Suprapubic skin (tissue), 4 donors: ENCODE measurements around the gene NBEA. TPM values are rescaled to one million over a fixed set of nuclear protein-coding genes. Genes with fewer than 3 reads are reported as not detected.

Source experiments
- DNase-seq, 2 donors: peaks; one replicate each; pipeline ENCODE4 v3.0.0-alpha.2; 2019; ENCODE audit warnings: low spot score in 2 of 2
- H3K27ac ChIP-seq: fragments of 200-600 bp; sonication (generic); one replicate; pipeline ENCODE4 v1.5.1; 2019
- H3K27me3 ChIP-seq: fragments of 200-600 bp; sonication (generic); one replicate; pipeline ENCODE4 v1.5.1; 2019
- H3K36me3 ChIP-seq: fragments of 200-600 bp; sonication (generic); one replicate; pipeline ENCODE4 v1.5.1; 2019
- H3K4me1 ChIP-seq: fragments of 200-600 bp; sonication (generic); one replicate; pipeline ENCODE4 v1.5.1; 2019
- H3K4me3 ChIP-seq: fragments of 200-600 bp; sonication (generic); one replicate; pipeline ENCODE4 v1.5.1; 2019; ENCODE audit warnings: mild to moderate bottlenecking
- H3K9me3 ChIP-seq: fragments of 200-600 bp; sonication (generic); one replicate; pipeline ENCODE4 v1.5.1; 2019
- CTCF ChIP-seq, 2 donors: fragments of 200-600 bp in 1 of 2; fragments of 450-650 bp in 1 of 2; sonication (generic) in 1 of 2; IDR thresholded peaks; one replicate each; pipeline ENCODE4 v1.5.1; 2016 to 2019; ENCODE audit warnings: antibody characterized with exemption in 2 of 2, mild to moderate bottlenecking in 1 of 2, moderate library complexity in 1 of 2
- EP300 ChIP-seq: sonication (generic); formaldehyde crosslinking; IDR thresholded peaks from one replicate; pipeline ENCODE4 v1.6.1; 2017; ENCODE audit warnings: antibody characterized with exemption
- POLR2A ChIP-seq, 2 donors: fragments of 450-650 bp; IDR thresholded peaks; one replicate each; pipeline ENCODE4 v1.6.1; 2017; ENCODE audit warnings: antibody characterized with exemption in 2 of 2, mild to moderate bottlenecking in 2 of 2, moderate library complexity in 2 of 2
- POLR2AphosphoS5 ChIP-seq, 3 donors: sonication (generic); formaldehyde crosslinking; IDR thresholded peaks; one replicate each; pipeline ENCODE4 v1.6.1; 2017; ENCODE audit warnings: antibody characterized with exemption in 3 of 3
- WGBS: methylation state at CpG from one replicate; pipeline ENCODE4 v1.1.5; 2018; 5-methylcytosine and 5-hydroxymethylcytosine counted together
- total RNA-seq, 4 donors: library from RNA; depleted of rRNA; stranded (reverse); fragments of >200 nt; gene quantifications; one replicate each; pipeline ENCODE4 v1.1.0, GENCODE V29; 2016

The NBEA gene
- total RNA-seq, 4 donors from 2014 or later = 3.1 to 9.7 (median 4.1) TPM

GRCh38 chr13:35005051-35005450 lies 63.0 kb downstream of the NBEA start:
- Histone ChIP-seq H3K27ac (no peak overlapping the region), H3K4me3 (no peak overlapping the region), H3K36me3 (no peaks in the 10 kb centered on the region), H3K27me3 (no peaks in the 10 kb centered on the region), H3K9me3 (no peaks in the 10 kb centered on the region), H3K4me1 (no peaks in the 10 kb centered on the region)
- DNase-seq = no peak
- 36% methylated on average over 2 of the region's 2 CpGs for WGBS
- no peak for TF ChIP-seq CTCF (IDR thresholded peaks at IDR 0.05)
- TF ChIP-seq POLR2AphosphoS5 (IDR thresholded peaks at IDR 0.05) = no peak
- no peak for TF ChIP-seq POLR2A (IDR thresholded peaks at IDR 0.05)
- TF ChIP-seq EP300 = no peak

- Histone ChIP-seq H3K27ac (no peak overlapping the region), H3K27me3 (no peaks in the 10 kb centered on the region), H3K9me3 (no peaks in the 10 kb centered on the region), H3K4me3 (no peak overlapping the region), H3K4me1 (no peaks in the 10 kb centered on the region), H3K36me3 (no peaks in the 10 kb centered on the region)
- TF ChIP-seq POLR2AphosphoS5 (IDR thresholded peaks at IDR 0.05) (no peak), POLR2A (IDR thresholded peaks at IDR 0.05) (no peak), CTCF (IDR thresholded peaks at IDR 0.05) (no peak), EP300 (no peak)
- no peak for DNase-seq
- WGBS = 74% methylated on average over 7 of the region's 7 CpGs
Observed at GRCh38 chr13:35014606-35015213, 72.6 kb downstream of the NBEA start.

- no peak for DNase-seq
- TF ChIP-seq POLR2A (IDR thresholded peaks at IDR 0.05) (no peak), CTCF (IDR thresholded peaks at IDR 0.05) (no peak), POLR2AphosphoS5 (IDR thresholded peaks at IDR 0.05) (no peak), EP300 (no peak)
- Histone ChIP-seq H3K27me3 (no peaks in the 10 kb centered on the region), H3K4me1 (no peaks in the 10 kb centered on the region), H3K4me3 (no peak overlapping the region), H3K27ac (no peak overlapping the region), H3K36me3 (no peaks in the 10 kb centered on the region), H3K9me3 (no peaks in the 10 kb centered on the region)
- 61% methylated on average over 5 of the region's 5 CpGs for WGBS
Observed at GRCh38 chr13:35016362-35017112, 74.5 kb downstream of the NBEA start.

- Histone ChIP-seq H3K4me3 (no peak overlapping the region), H3K36me3 (no peaks in the 10 kb centered on the region), H3K27me3 (no peaks in the 10 kb centered on the region), H3K9me3 (no peaks in the 10 kb centered on the region), H3K4me1 (no peaks in the 10 kb centered on the region), H3K27ac (no peak overlapping the region)
- 72% methylated on average over 2 of the region's 2 CpGs for WGBS
- no peak for TF ChIP-seq CTCF (IDR thresholded peaks at IDR 0.05)
- no peak for TF ChIP-seq EP300
- no peak for TF ChIP-seq POLR2AphosphoS5 (IDR thresholded peaks at IDR 0.05)
- no peak for DNase-seq
Observed at GRCh38 chr13:35025314-35025713, 83.2 kb downstream of the NBEA start.

- H3K4me1 ChIP-seq = no peaks in the 10 kb centered on the region
Observed at GRCh38 chr13:35028338-35028867, 86.3 kb downstream of the NBEA start.

More at GRCh38 chr13:35028338-35028867, 86.3 kb downstream of the NBEA start:
- Histone ChIP-seq H3K9me3 (peaks cover 12% of the 10 kb centered on the region), H3K36me3 (no peaks in the 10 kb centered on the region), H3K27ac (no peak overlapping the region), H3K27me3 (no peaks in the 10 kb centered on the region), H3K4me3 (no peak overlapping the region)
- WGBS = 94% methylated on average over 1 of the region's 1 CpG
- TF ChIP-seq POLR2AphosphoS5 (IDR thresholded peaks at IDR 0.05) = no peak
- TF ChIP-seq EP300 = no peak
- TF ChIP-seq POLR2A (IDR thresholded peaks at IDR 0.05) = no peak
- no peak for TF ChIP-seq CTCF (IDR thresholded peaks at IDR 0.05)
- no peak for DNase-seq
